Activated naive CD4-positive, alpha-beta T cell treated with anti-CD3 and anti-CD28 coated beads, Interleukin-2, amount 50 U/mL, for 24 hours (primary cell): ENCODE data around the gene SERPINF2.
"Not testable (repeated sequence)": the region's sequence is repeated elsewhere in the genome, so short reads cannot be mapped to it uniquely, and the experiment has no call there.

ENCODE experiments used
- H3K27ac Mint-ChIP-seq: one replicate; pipeline ENCODE4 v1.8.0; 2021; ENCODE audit warnings: mild to moderate bottlenecking, mixed read lengths
- H3K27me3 Mint-ChIP-seq: one replicate; pipeline ENCODE4 v1.8.0; 2021; ENCODE audit warnings: mixed read lengths
- H3K36me3 Mint-ChIP-seq: one replicate; pipeline ENCODE4 v1.8.0; 2021; ENCODE audit warnings: mixed read lengths
- H3K4me1 Mint-ChIP-seq: one replicate; pipeline ENCODE4 v1.8.0; 2021; ENCODE audit warnings: mixed read lengths
- H3K4me3 Mint-ChIP-seq: one replicate; pipeline ENCODE4 v1.8.0; 2021; ENCODE audit warnings: mild to moderate bottlenecking, mixed read lengths
- H3K9me3 Mint-ChIP-seq: one replicate; pipeline ENCODE4 v1.8.0; 2021; ENCODE audit warnings: mixed read lengths

SERPINF2 gene

GRCh38 chr17:1737531-1738291, 5.0 kb upstream of the SERPINF2 start:
- peaks cover 6% of the 10 kb centered on the region for H3K4me1 Mint-ChIP-seq
- H3K36me3 Mint-ChIP-seq = no peaks in the 10 kb centered on the region
- H3K27me3 Mint-ChIP-seq = no peaks in the 10 kb centered on the region
- no peaks in the 10 kb centered on the region for H3K9me3 Mint-ChIP-seq
- H3K27ac Mint-ChIP-seq = no peak overlapping the region
- no peak overlapping the region for H3K4me3 Mint-ChIP-seq

- H3K27ac Mint-ChIP-seq, H3K4me1 Mint-ChIP-seq, H3K9me3 Mint-ChIP-seq, H3K4me3 Mint-ChIP-seq, H3K36me3 Mint-ChIP-seq, H3K27me3 Mint-ChIP-seq: not testable (repeated sequence)
Measured at GRCh38 chr17:1741899-1742298, 772 bp upstream of the SERPINF2 start.

DNA sequence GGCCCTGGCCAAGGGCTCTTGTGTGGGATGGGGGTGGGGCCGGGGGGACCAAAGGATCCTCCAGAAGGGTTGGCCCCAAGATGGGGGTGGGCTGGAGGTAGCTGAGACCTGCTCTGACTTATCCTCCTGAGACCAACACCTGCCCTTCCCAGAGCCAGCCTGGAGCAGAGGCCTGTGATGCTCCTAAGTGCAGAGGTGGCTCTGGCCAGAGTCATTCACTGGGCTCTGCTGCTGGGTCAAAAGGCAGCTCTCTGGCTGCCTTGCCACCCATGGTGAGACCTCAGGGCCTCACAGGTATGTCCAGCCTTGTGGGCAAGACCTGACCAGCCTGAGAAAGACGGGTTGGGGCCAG, 393 bp downstream of the SERPINF2 start:
- no peak overlapping the region for H3K4me3 Mint-ChIP-seq
- no peaks in the 10 kb centered on the region for H3K27me3 Mint-ChIP-seq
- H3K9me3 Mint-ChIP-seq = no peaks in the 10 kb centered on the region
- H3K36me3 Mint-ChIP-seq = no peaks in the 10 kb centered on the region
- H3K27ac Mint-ChIP-seq = no peak overlapping the region
- H3K4me1 Mint-ChIP-seq = no peaks in the 10 kb centered on the region

DNA sequence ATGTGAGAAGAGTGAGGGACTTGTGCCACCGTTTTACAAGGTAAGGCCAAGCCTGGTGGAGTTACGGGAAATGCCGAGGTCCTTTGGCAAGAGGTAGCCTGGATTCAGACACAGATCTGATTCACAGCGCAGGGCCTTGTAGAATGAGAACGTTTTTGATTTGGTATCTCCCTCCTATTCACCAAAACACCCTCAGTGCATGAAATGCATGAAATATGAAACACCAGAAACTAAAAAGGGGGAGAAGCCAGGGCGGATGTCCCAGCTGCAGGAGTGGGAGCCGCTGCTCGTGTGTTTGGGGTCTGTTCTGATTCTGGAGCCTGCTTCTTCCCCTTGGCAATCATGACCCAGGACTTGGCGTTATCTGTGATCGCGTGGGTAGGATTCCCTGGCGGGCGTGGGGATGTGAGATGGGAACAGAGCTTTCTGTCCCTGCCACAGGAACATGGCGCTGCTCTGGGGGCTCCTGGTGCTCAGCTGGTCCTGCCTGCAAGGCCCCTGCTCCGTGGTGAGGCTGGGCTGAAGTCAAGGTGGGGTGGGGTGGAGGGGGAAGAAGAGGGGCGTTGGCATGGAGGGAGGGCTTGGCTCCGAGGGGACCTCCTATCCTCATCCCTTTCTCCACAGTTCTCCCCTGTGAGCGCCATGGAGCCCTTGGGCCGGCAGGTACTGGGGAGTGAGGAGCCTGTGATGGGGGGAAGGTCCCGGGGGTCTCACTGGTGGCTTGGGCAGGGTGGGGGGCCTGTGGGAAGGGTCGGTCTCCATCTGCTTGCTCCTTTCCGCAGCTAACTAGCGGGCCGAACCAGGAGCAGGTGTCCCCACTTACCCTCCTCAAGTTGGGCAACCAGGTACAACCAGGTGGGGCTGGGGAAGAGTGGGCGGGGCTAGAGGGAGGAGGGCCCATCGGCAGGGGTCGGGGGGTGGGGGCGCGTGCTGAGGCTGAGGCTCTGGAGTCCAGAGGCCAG, 2.2 kb downstream of the SERPINF2 start:
- H3K36me3 Mint-ChIP-seq = no peaks in the 10 kb centered on the region
- no peaks in the 10 kb centered on the region for H3K4me1 Mint-ChIP-seq
- H3K27me3 Mint-ChIP-seq = no peaks in the 10 kb centered on the region
- H3K4me3 Mint-ChIP-seq = no peak overlapping the region
- no peak overlapping the region for H3K27ac Mint-ChIP-seq
- no peaks in the 10 kb centered on the region for H3K9me3 Mint-ChIP-seq

DNA sequence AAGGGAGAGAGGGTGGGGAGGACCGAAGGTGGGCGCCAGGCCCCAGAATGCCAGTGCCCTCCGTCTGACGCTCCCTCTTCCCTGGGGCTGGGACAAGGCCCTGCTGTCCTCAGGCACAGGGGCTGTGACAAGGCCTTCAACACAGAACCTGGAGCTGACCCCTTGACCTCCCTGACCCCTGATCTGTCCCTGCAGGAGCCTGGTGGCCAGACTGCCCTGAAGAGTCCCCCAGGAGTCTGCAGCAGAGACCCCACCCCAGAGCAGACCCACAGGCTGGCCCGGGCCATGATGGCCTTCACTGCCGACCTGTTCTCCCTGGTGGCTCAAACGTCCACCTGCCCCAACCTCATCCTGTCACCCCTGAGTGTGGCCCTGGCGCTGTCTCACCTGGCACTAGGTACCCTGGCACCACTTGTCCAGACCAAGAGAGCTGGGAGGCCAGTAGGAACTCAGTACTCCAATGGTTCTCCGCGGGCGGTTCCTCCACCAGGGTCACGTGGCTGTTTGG, 2.9 kb downstream of the SERPINF2 start:
- Mint-ChIP-seq H3K4me1 (no peaks in the 10 kb centered on the region), H3K4me3 (no peak overlapping the region), H3K36me3 (no peaks in the 10 kb centered on the region), H3K27ac (no peak overlapping the region), H3K9me3 (no peaks in the 10 kb centered on the region), H3K27me3 (no peaks in the 10 kb centered on the region)

DNA sequence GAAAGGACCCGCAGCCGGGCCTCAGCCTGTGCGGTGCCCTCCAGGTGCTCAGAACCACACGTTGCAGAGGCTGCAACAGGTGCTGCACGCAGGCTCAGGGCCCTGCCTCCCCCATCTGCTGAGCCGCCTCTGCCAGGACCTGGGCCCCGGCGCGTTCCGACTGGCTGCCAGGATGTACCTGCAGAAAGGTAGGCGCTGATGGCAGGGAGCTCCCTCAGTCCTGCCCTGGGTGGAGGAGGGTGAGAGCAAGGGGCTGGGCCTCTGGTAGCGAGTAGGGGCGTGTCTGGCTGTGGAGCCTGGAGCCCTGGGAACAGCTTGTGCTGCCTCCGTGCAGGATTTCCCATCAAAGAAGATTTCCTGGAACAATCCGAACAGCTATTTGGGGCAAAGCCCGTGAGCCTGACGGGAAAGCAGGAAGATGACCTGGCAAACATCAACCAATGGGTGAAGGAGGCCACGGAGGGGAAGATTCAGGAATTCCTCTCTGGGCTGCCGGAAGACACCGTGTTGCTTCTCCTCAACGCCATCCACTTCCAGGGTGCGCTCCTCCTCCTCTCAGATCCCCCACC, 4.4 kb downstream of the SERPINF2 start:
- H3K9me3 Mint-ChIP-seq = no peaks in the 10 kb centered on the region
- no peaks in the 10 kb centered on the region for H3K4me1 Mint-ChIP-seq
- H3K36me3 Mint-ChIP-seq = no peaks in the 10 kb centered on the region
- H3K4me3 Mint-ChIP-seq = no peak overlapping the region
- H3K27me3 Mint-ChIP-seq = no peaks in the 10 kb centered on the region
- no peak overlapping the region for H3K27ac Mint-ChIP-seq

DNA sequence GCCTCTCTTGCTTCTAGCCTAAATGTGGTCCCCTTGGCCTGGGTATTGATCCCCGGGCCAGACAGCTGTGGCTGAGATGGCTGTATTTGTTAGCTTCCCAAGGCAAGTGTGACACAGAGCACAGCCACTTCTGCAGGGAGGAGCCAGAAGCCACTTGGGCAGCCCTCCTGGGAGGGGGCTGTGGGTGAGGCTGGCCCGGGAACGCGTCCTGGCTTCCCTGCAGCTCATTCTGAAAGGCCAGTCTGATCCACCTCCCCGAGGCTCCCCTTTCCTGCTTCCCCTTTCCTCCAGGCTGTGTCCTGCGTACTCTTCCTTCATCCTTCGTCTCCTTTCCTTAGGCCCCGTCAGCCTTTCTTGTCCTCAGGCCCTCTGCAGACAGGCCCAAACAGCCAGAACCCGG, 8.0 kb downstream of the SERPINF2 start:
- Mint-ChIP-seq H3K27ac (no peak overlapping the region), H3K9me3 (no peaks in the 10 kb centered on the region), H3K4me3 (no peak overlapping the region), H3K36me3 (no peaks in the 10 kb centered on the region), H3K27me3 (no peaks in the 10 kb centered on the region), H3K4me1 (no peaks in the 10 kb centered on the region)

DNA sequence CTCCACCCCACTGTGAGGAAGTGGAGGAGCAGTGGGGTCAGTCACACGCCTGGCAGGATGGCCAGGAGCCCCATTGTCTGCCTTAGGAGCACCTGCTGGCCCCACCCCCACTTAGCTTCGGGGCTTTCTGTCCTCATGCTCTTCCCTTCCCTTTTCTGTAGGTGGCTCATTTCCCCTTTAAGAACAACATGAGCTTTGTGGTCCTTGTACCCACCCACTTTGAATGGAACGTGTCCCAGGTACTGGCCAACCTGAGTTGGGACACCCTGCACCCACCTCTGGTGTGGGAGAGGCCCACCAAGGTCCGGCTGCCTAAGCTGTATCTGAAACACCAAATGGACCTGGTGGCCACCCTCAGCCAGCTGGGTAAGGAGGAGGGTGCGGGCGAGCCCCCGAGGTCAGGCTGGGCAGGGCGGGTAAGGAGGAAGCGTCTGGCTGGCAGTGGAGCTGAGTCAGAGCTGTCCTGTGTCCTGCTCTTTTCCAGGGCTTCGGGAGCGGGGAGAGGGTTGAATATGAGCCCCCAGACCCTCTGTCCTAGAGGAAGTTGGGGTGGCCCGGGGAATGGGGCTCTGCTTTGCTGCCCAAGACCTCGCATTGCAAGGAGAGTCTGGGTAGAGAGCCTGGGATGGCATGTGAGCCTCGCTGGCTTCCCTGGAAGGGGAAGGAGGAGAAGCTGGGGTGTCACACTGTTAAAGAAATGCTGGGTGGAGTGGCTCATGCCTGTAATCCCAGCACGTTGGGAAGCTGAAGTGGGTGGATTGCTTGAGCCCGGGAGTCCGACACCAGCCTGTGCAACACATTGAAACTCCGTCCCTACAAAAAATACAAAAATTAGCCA, 10.0 kb downstream of the SERPINF2 start:
- no peak overlapping the region for H3K27ac Mint-ChIP-seq
- H3K9me3 Mint-ChIP-seq = no peaks in the 10 kb centered on the region
- no peaks in the 10 kb centered on the region for H3K4me1 Mint-ChIP-seq
- no peaks in the 10 kb centered on the region for H3K27me3 Mint-ChIP-seq
- H3K4me3 Mint-ChIP-seq = no peak overlapping the region
- no peaks in the 10 kb centered on the region for H3K36me3 Mint-ChIP-seq

DNA sequence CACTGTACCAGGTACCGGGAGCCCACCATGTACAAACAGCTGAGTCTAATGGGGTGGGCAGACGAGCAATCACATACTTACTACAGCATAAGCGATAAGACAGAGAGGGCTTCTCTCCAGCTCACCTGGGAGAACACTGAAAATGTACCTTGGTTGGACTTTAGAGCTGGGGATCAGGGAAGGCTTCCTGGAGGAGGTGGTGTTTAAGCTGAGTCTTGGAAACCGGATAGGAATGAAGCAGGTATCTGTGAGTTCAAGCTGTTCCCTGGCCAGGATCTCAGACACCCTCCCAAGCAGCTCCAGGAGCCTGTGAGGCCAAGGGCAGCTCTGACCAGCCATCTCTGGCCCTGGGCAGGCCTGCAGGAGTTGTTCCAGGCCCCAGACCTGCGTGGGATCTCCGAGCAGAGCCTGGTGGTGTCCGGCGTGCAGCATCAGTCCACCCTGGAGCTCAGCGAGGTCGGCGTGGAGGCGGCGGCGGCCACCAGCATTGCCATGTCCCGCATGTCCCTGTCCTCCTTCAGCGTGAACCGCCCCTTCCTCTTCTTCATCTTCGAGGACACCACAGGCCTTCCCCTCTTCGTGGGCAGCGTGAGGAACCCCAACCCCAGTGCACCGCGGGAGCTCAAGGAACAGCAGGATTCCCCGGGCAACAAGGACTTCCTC, 11.2 kb downstream of the SERPINF2 start:
- no peak overlapping the region for H3K4me3 Mint-ChIP-seq
- no peaks in the 10 kb centered on the region for H3K27me3 Mint-ChIP-seq
- no peak overlapping the region for H3K27ac Mint-ChIP-seq
- peaks cover 5% of the 10 kb centered on the region for H3K4me1 Mint-ChIP-seq
- no peaks in the 10 kb centered on the region for H3K36me3 Mint-ChIP-seq
- no peaks in the 10 kb centered on the region for H3K9me3 Mint-ChIP-seq

DNA sequence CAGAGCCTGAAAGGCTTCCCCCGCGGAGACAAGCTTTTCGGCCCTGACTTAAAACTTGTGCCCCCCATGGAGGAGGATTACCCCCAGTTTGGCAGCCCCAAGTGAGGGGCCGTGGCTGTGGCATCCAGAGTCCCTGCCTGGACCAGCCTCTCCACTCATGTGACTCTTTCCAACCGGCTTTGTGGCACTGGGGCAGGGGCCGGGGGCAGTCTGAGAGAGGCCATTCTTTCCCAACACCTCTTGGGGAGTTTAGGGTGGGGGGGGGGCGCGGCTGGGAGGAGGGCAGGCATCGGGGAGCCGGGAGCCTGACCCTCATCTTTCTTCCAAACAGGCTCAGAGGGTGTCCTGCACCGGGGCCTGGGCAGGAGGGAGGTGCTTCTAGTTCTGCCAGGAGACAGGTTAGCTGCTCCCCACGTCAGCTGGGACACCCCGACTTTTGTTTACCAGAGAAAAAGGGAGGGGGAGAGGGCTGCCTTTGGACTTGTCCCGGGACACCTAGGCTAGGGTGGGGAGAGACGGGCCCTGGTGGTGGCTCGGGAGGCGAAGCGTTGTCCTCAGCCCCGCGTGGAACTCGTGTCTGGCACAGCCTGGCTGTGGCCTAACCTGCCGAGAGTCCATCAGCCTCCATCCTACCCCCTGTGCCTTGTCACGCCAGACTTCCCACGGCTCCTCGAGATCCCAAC, 11.9 kb downstream of the SERPINF2 start:
- Mint-ChIP-seq H3K9me3 (no peaks in the 10 kb centered on the region), H3K27ac (no peak overlapping the region), H3K4me1 (peaks cover 5% of the 10 kb centered on the region), H3K27me3 (no peaks in the 10 kb centered on the region), H3K4me3 (no peak overlapping the region), H3K36me3 (no peaks in the 10 kb centered on the region)

DNA sequence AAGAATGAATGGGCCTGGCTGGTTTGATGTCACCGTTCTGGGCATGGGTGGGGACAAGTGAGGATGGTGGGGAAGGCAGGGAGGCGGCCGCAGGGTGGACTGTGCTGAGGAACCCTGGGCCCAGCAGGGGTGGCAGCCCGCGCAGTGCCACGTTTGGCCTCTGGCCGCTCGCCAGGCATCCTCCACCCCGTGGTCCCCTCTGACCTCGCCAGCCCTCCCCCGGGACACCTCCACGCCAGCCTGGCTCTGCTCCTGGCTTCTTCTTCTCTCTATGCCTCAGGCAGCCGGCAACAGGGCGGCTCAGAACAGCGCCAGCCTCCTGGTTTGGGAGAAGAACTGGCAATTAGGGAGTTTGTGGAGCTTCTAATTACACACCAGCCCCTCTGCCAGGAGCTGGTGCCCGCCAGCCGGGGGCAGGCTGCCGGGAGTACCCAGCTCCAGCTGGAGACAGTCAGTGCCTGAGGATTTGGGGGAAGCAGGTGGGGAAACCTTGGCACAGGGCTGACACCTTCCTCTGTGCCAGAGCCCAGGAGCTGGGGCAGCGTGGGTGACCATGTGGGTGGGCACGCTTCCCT, 12.7 kb downstream of the SERPINF2 start:
- Mint-ChIP-seq H3K27me3 (no peaks in the 10 kb centered on the region), H3K9me3 (no peaks in the 10 kb centered on the region), H3K36me3 (no peaks in the 10 kb centered on the region), H3K4me1 (peaks cover 5% of the 10 kb centered on the region), H3K27ac (no peak overlapping the region), H3K4me3 (no peak overlapping the region)

GRCh38 chr17:1755827-1756262, 13.2 kb downstream of the SERPINF2 start:
- Mint-ChIP-seq H3K27ac (no peak overlapping the region), H3K36me3 (no peaks in the 10 kb centered on the region), H3K4me3 (no peak overlapping the region), H3K9me3 (no peaks in the 10 kb centered on the region), H3K27me3 (no peaks in the 10 kb centered on the region), H3K4me1 (peaks cover 5% of the 10 kb centered on the region)

DNA sequence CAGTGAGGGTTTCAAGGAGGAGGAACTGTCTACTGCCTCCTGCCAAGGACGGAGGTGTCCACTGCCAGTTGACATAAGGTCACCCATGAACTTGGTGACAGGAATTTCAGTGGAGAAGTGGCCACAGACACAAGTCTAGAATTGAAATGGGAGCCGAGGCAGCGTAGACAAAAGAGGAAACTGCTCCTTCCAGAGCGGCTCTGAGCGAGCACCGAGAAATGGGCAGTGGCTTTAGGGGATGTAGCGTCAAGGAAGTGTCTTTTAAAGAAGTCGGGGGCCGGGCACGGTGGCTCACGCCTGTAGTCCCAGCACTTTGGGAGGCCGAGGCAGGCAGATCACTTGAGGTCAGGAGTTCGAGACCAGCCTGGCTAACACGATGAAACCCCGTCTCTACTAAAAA, 16.1 kb downstream of the SERPINF2 start:
- Mint-ChIP-seq H3K4me3 (no peak overlapping the region), H3K4me1 (peaks cover 32% of the 10 kb centered on the region), H3K9me3 (no peaks in the 10 kb centered on the region), H3K36me3 (no peaks in the 10 kb centered on the region), H3K27me3 (no peaks in the 10 kb centered on the region), H3K27ac (no peak overlapping the region)

GRCh38 chr17:1759529-1759928, 16.9 kb downstream of the SERPINF2 start:
- Mint-ChIP-seq H3K27me3 (no peaks in the 10 kb centered on the region), H3K4me1 (peaks cover 39% of the 10 kb centered on the region), H3K36me3 (no peaks in the 10 kb centered on the region), H3K9me3 (no peaks in the 10 kb centered on the region), H3K27ac (no peak overlapping the region), H3K4me3 (no peak overlapping the region)
